ENCODE results near the gene CLDN7.

GRCh38 chr17:7220593-7221277 is 41.5 kb downstream of the CLDN7 start:
- TF ChIP-seq SIN3A (IDR thresholded peaks at IDR 0.05; ENCODE audit: borderline replicate concordance, insufficient read depth, low read length), result no peak
- TF ChIP-seq POLR2AphosphoS5 (IDR thresholded peaks at IDR 0.05; ENCODE audit: low read depth, low read length), result peak; percentile 29; the same call in 1 of the 2 replicates
- TF ChIP-seq FOXP2 (optimal IDR thresholded peaks at IDR 0.05; ENCODE audit: borderline replicate concordance, extremely low read depth, extremely low read length, insufficient read depth), result no peak
- TF ChIP-seq REST (IDR thresholded peaks at IDR 0.05; ENCODE audit: insufficient read depth in 1 of 2, low read depth in 2 of 2, low read length in 2 of 2), result peak in 1 of 2 experiments; percentile 19; a peak in 1 of 4 replicates

All from PFSK-1 (cell line).